ENCODE measurements around the gene EID2B. TPM values are rescaled to one million over a fixed set of nuclear protein-coding genes. Genes with fewer than 3 reads are reported as not detected.

The EID2B gene
- total and polyA plus RNA-seq, 2 of the 8 experiments (the other 6 are each of a cell fraction or from before 2014, with no cell fraction given) = 2.1 to 2.4 TPM

DNA sequence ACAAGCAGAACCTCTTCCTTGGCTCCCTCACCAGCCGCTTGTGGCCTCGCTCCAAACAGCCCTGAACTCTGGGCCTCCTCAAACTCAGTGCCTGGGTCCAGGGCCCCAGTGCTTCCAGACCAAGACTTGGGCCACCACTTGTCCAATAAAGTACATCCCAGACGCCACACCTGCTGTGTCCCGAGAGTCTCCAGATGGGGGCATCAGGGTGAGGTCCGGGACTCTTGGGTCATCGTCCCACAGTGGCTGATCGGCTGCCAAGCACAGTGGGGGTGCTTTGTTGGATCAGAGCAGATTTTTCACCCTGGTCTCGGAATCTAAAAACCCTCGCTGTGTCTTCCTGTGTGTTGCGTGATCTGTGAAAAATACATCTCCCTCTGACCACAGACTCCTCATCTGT, 42.9 kb downstream of the EID2B start:
- Histone ChIP-seq H3K4me1 (replicated peaks in 1 of 4; ENCODE audit: control insufficient read depth in 3 of 4, insufficient read depth in 4 of 4, low read length in 3 of 4) (peaks cover 0 to 2% (median 0%) of the 10 kb centered on the region in 4 experiments; a peak in 2 of 7 replicates), H3K56ac (replicated peaks; ENCODE audit: insufficient read length, low read depth, low read length) (no peak overlapping the region), H3K79me2 (ENCODE audit: control insufficient read depth in 1 of 2, insufficient read depth in 2 of 2, low read length in 2 of 2) (no peaks in the 10 kb centered on the region), H4K91ac (replicated peaks; ENCODE audit: insufficient read length, low read length) (no peak overlapping the region), H3K9me3 (ENCODE audit: insufficient read depth in 2 of 2, low read depth in 1 of 2, low read length in 1 of 2) (no peaks in the 10 kb centered on the region), H4K20me1 (replicated peaks in 1 of 2; ENCODE audit: control insufficient read depth in 1 of 2, insufficient read depth in 2 of 2, low read length in 2 of 2) (peaks cover 5 to 9% of the 10 kb centered on the region in 2 experiments), H3K27ac (ENCODE audit: low read depth, low read length) (no peak overlapping the region), H2AK5ac (ENCODE audit: low read depth, low read length) (no peak overlapping the region), H3K18ac (ENCODE audit: extremely low read depth, low read length) (no peak overlapping the region), H3K23ac (ENCODE audit: insufficient read length) (no peak overlapping the region), H3K23me2 (ENCODE audit: low read depth, low read length) (no peaks in the 10 kb centered on the region; the same call in 1 of the 2 replicates), H2BK20ac (ENCODE audit: low read length) (no peak overlapping the region), H3K14ac (ENCODE audit: insufficient read length) (no peak overlapping the region), H3K27me3 (replicated peaks in 1 of 4; ENCODE audit: control insufficient read depth in 3 of 4, extremely low read depth in 1 of 4, insufficient read depth in 3 of 4, low read length in 3 of 4) (no peaks in the 10 kb centered on the region), H3K79me1 (ENCODE audit: low read depth, low read length) (no peaks in the 10 kb centered on the region), H4K5ac (ENCODE audit: insufficient read length, low read depth, low read length) (no peak overlapping the region), H2AFZ (ENCODE audit: low read length) (no peak overlapping the region), H2BK12ac (ENCODE audit: low read depth, low read length) (no peak overlapping the region), H3K4me2 (ENCODE audit: insufficient read depth in 1 of 2, low read depth in 2 of 2, low read length in 2 of 2) (no peak overlapping the region), H3K4ac (replicated peaks; ENCODE audit: insufficient read length, low read depth, low read length) (no peak overlapping the region), H2BK120ac (replicated peaks; ENCODE audit: low read depth, low read length) (no peak overlapping the region), H4K8ac (ENCODE audit: extremely low read depth, insufficient read depth, low read length) (no peak overlapping the region), H2BK15ac (ENCODE audit: low read length) (no peak overlapping the region), H3K36me3 (ENCODE audit: control insufficient read depth in 2 of 4, insufficient read depth in 4 of 4, low read length in 3 of 4) (peaks cover 11 to 55% (median 39%) of the 10 kb centered on the region in 4 experiments), H3K9ac (replicated peaks in 1 of 4; ENCODE audit: extremely low read depth in 1 of 4, low read depth in 3 of 4, low read length in 3 of 4) (no peak overlapping the region), H3K4me3 (ENCODE audit: extremely low read depth in 1 of 4, insufficient read depth in 2 of 4, low read depth in 3 of 4, low read length in 4 of 4) (no peak overlapping the region), H2BK5ac (ENCODE audit: low read depth, low read length) (no peak overlapping the region)
- 93% methylated on average over 10 of the region's 10 CpGs; no CpG with 5 or more reads in 1 of the 2 experiments for WGBS, 2 experiments (ENCODE audit: extremely low coverage in 1 of 2, insufficient coverage in 1 of 2, insufficient read length in 1 of 2, insufficient replicate concordance in 2 of 2, low coverage in 1 of 2, low lambda C conversion rate in 2 of 2, missing lambda C conversion rate in 1 of 2)
- DNase-seq (ENCODE audit: low read depth in 1 of 2, low spot score in 2 of 2) = no peak
- no peak for FAIRE-seq
- ChIA-PET POLR2A (ENCODE audit: partially characterized antibody) (interaction anchor here (0.6 to 11.1 kb wide), 6 partner anchors 6 to 43 kb away, joined by 3 to 96 read pairs (median 3); partner anchors contain the start of genes EID2B and TIMM50), CTCF (ENCODE audit: partially characterized antibody) (interaction anchor here (1.0 to 1.6 kb wide), 5 partner anchors 11 to 186 kb away, joined by 3 to 4 read pairs (median 3); no protein-coding TSS in a partner anchor)
- TF ChIP-seq EGR1 (IDR thresholded peaks at IDR 0.05; ENCODE audit: borderline replicate concordance, low read depth, low read length) (no peak), JUN (IDR thresholded peaks at IDR 0.05; ENCODE audit: low read depth, low read length) (no peak), SIN3A (conservative IDR thresholded peaks at IDR 0.05 in 1 of 2, IDR thresholded peaks at IDR 0.05 in 1 of 2; ENCODE audit: low read depth in 1 of 2, low read length in 2 of 2) (no peak), SAP30 (IDR thresholded peaks at IDR 0.05; ENCODE audit: insufficient read depth, insufficient replicate concordance, low read length) (no peak), SRF (IDR thresholded peaks at IDR 0.05; ENCODE audit: low read depth, low read length) (no peak)
